Cardiac septum (tissue), 1 donor: ENCODE data around the gene ADCY4. TPM values are rescaled to one million over a fixed set of nuclear protein-coding genes. Genes with fewer than 3 reads are reported as not detected.
A peak's percentile ranks its signal among the peaks of the same experiment; 100 is the strongest.

ENCODE experiments used
- DNase-seq: peaks from one replicate; pipeline ENCODE4 v3.0.0-alpha.2; 2020; ENCODE audit warnings: low spot score
- intact Hi-C: fragments of 100-400 bp; cut with DNase I; formaldehyde crosslinking; loops from one replicate; pipeline ENCODE4 v1.14.0; 2022
- total RNA-seq: library from RNA; stranded (reverse); fragmentation: NEBNext Ultra II Directional; extraction: Animal tissue kit (Norgen Biotek cat#: 25700); gene quantifications from one replicate; pipeline ENCODE4 v1.2.1, GENCODE V29; 2021
- donor health status: DM: no; HTN: no; CAD: no.

The ADCY4 gene
- total RNA-seq, 1 donor from 2014 or later, result 71.9 TPM

DNA sequence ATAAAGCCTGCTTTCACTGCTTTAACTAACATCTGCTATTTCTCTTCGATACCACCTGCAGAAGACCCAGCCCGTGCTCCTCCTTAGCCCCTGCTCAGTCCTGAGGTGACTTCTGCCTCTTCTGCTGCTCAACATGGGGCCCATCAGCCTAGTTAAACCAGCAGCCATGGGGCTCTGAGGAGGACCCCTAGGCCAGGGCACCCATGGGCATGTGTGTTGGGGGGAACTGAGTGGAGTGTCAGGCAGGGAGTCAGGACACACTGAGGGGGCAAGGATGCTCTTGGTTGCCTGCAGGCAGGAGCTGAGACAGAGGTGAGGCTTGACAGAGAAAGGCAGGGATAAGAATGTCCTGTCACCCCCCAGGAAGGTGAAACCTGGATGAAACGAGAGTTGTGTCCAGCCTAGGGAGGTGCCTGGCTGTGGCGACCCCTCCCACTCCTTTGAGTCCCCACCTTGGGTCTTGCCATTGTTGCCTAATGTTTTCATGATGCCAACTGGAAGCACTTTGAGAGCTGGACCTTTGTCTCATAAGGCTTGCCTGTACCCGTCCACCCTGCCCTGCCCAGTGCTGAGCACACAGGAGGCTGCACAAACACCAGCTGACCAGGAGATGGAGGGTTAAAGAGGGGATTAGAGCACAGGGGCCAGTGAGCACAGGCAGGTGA, 50.9 kb downstream of the ADCY4 start:
- DNase-seq, result no peak
- intact Hi-C loops, result no loop called here

DNA sequence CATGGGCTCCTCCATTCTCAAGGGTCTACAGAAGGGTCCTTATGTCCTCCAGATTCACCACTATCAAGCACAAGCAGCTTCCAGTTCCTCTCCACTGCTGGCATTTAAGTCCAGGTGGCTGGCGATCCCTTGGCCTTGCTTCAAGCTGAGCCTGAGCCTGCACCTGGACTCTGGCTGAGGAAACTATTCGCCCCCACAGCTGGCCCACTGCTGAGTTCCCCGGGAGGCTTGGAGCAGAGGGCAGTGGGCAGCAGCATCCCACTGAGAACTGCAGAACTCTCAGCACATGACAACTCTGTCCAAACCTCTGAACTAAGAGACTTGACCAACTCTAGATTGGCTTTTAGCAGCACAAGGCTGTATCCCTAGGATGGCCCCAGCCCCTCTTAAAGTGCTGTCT, 52.1 kb downstream of the ADCY4 start:
- no peak for DNase-seq
- intact Hi-C loops, result no loop called here

DNA sequence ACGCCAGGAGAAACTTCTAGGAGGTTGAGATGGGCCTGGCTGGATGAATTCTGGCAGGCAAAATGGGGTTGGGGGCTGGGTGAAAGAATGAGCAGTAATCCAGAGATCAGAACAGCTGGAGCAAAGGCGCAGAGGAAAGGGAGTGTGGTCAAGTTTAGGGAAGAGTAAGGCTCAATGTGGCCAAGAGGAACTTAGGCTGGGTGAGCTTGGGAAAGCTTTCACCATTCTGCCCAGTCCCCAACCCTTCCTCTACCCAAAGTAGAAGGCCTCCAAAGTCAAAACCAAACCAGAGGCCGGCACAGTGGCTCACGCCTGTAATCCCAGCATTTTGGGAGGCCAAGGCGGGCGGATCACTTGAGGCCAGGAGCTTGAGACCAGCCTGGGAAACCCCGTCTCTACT, 53.2 kb downstream of the ADCY4 start:
- intact Hi-C loops, result no loop called here
- DNase-seq, result no peak

DNA sequence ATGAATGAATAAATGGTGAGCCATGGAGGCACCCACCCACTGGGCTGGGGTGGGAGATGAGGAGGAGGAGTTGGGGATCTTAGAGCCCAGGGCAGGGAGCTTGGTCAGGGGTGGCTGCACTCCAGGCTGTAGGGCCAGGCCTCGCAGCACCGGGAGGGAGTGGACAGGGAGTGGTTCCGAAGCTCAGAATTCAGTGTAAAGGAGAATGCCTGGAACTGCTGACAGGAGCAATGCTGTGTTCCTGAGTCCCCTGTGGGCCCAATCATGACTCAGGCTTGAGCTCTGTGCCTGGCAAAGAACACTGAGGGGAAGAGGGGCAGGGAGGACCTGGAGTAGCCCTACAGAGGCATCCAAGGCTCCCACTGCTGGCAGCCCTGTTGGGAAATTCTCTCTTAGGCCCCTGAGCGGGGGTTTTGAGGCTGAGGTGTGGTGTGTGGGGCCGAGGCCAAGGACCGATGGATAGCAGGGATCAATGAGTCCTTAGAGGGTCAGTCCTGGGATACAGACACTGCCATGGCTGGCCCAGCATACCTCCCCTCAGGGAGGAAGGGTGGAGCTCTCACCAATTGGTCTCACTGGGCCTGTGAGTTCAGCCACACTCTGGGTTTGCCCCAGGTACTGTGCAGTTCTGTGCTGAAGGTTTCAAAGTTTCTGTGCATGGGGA, 53.9 kb downstream of the ADCY4 start:
- intact Hi-C loops, result no loop called here
- no peak for DNase-seq

- intact Hi-C loops, result no loop called here
- no peak for DNase-seq
Observed at GRCh38 chr14:24279301-24280186, 55.3 kb downstream of the ADCY4 start.

- intact Hi-C loops, result no loop called here
- DNase-seq, result no peak
Observed at GRCh38 chr14:24278424-24278823, 56.4 kb downstream of the ADCY4 start.

DNA sequence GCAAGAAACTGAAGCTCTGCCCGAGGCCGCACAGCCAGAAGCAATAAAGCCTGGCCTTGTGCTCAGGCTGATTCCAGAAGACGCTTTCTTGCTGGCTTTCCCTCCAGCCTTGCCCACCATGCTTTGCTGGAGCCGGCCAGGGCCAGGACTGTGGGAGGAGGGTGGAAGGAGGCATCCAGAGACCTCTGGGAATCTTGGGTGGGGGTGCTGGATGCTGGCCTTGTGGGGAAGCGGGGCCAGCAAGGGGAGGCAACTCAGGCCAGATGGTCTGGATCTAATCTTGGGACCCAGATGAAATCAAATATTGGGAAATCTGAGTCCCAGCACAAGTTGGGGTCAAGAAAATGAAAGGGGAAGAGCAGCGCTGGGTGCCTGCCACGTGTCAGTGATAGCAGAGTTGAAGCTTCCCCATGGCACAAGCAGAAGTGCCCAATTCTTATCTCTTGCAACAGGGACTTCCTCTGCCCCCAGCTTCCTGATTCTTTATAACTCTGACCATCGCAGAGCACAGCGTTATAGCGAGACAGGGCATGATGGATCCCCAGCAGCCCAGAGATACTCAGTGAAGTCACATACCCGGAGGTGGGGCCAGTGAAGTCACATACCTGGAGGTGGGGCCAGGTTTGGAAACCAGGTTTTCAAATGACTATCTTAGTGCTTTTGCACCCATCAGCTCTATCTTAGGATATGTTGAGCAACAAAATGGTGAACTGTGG, 57.1 kb downstream of the ADCY4 start:
- DNase-seq, result no peak
- intact Hi-C loops, result no loop called here

GRCh38 chr14:24277071-24277470, 57.8 kb downstream of the ADCY4 start:
- intact Hi-C loops, result no loop called here
- no peak for DNase-seq

DNA sequence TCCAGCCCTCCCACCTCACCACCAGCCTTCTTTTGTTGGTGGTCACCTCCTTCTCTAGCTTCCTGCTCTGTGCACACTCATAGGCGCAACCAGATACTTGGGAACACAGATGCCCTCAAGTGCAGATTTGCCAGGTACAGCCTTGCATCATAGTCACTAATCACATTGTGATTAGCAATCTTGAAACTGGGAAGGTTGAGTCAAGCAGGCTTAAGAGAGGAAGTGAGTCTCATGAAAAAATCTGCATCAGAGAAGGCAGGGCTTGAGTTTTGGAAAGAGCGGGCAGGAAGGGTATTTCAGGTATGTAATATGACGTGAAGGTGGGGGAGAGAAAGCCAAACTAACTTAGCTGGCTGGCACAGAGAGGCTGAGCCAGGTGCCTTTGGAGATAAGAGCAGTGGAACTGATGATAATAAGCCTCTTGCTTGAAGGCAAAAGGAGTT, 60.7 kb downstream of the ADCY4 start:
- DNase-seq, result no peak
- intact Hi-C loops, result no loop called here

- intact Hi-C loops, result no loop called here
- no peak for DNase-seq
Observed at GRCh38 chr14:24273422-24273998, 61.4 kb downstream of the ADCY4 start.

- DNase-seq, result no peak
- intact Hi-C loops, result no loop called here
Observed at GRCh38 chr14:24272467-24272866, 62.4 kb downstream of the ADCY4 start.

GRCh38 chr14:24271834-24272263, 63.0 kb downstream of the ADCY4 start:
- DNase-seq, result no peak
- intact Hi-C loops, result no loop called here

DNA sequence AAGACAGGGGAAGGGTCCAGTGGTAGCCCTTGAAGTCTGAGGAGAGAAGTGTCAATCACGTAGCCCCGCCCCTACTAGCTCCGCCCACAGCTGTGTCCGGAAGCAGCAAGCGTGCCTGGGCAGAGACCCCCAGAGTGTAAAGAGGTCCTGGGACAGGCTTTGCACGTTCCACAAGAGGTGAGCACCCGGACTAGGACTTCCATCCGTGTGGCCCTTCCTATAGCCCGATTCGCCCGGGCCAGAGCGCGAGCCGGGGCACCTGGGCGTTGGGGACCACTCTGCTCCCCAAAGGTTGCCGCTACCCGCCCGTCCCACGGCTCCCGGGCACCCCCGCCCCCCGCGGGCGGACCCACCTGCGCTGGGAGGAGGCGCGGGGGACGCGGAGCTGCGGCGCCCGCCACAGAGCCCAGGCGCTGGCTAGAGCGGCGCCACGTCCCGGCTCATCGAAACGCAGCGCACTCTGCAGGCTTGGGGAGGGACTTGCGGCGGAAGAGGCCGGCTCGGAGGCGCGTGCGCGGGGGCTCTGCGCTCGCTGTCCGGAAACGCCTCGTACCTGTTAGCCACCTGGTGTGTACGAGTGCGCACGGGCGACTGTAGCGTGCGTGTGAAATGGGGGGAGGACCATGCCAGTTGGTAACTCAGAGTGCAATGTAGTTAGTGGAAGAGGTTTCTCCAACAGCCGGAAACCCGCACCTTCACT, 63.6 kb downstream of the ADCY4 start, which contains the start of gene RABGGTA:
Gene RABGGTA, minus strand, starts transcription at position 464 of the 700 bp plus-strand sequence. CDS start 482 bp downstream, outside the sequence.
- intact Hi-C loops, result no loop called here
- peak; percentile 94 for DNase-seq

GRCh38 chr14:24270537-24271133, 64.2 kb downstream of the ADCY4 start:
- no peak for DNase-seq
- intact Hi-C loops, result no loop called here

GRCh38 chr14:24269910-24270536, 64.8 kb downstream of the ADCY4 start:
- DNase-seq, result no peak

DNA sequence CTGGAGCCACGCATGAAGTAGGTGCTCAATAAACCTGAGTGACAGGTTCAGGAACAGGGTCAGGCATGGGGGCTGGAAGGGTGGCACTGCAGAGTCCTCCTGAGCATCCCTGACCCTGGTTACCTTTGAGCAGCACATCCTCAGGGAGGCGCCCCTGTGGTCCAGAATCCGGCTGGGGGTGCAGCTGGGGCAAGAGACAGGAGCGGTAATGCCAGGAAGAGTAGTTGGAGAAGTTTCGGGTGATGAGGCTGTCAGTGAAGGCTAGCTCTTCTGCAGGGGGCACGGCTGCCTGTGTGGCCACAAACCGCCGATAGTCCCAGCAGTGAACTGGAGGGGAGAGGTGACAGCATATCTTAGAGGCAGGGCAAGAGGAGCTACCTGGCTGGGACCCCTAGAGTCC, 65.5 kb downstream of the ADCY4 start:
- intact Hi-C loops, result no loop called here
- DNase-seq, result no peak

More at GRCh38 chr14:24269910-24270536, 64.8 kb downstream of the ADCY4 start:
- intact Hi-C loops, result no loop called here
